Measurements from ENCODE around the gene CRLF3.

- TF ChIP-seq CTCF (tag by site-specific recombination; IDR thresholded peaks at IDR 0.05) = no peak
- TF ChIP-seq ZNF473 (tag by site-specific recombination; IDR thresholded peaks at IDR 0.05) = no peak
- TF ChIP-seq MYNN (tag by site-specific recombination; IDR thresholded peaks at IDR 0.05; ENCODE audit: borderline replicate concordance) = no peak
- no peak for TF ChIP-seq ZNF626 (tag by site-specific recombination; IDR thresholded peaks at IDR 0.05)
- no peak for TF ChIP-seq ZNF530 (tag by site-specific recombination; IDR thresholded peaks at IDR 0.05; ENCODE audit: low read depth)
- no peak for TF ChIP-seq SP2 (tag by site-specific recombination; IDR thresholded peaks at IDR 0.05)
- TF ChIP-seq TSHZ1 (tag by site-specific recombination; IDR thresholded peaks at IDR 0.05; ENCODE audit: borderline replicate concordance) = no peak
- TF ChIP-seq ZFP41 (tag by site-specific recombination; IDR thresholded peaks at IDR 0.05; ENCODE audit: borderline replicate concordance) = no peak
- no peak for TF ChIP-seq ZNF704 (tag by site-specific recombination; IDR thresholded peaks at IDR 0.05)
- TF ChIP-seq YY2 (tag by site-specific recombination; IDR thresholded peaks at IDR 0.05) = no peak
Measured at GRCh38 chr17:30819971-30820705, 4.4 kb downstream of the CRLF3 start.

Measured in HEK293 (cell line).